OCI-LY1 (cell line): ENCODE measurements around the gene TRPV2.

Experiments
- CTCF ChIP-seq: fragments of 200-600 bp; sonication (generic), shearing (Covaris generic); IDR thresholded peaks from 2 replicates; pipeline ENCODE4 v1.5.1; 2017; ENCODE audit warnings: mild to moderate bottlenecking, antibody characterized with exemption, low read length, moderate library complexity, mixed read lengths
- EZH2 ChIP-seq: fragments of 200-600 bp; sonication (generic), shearing (Covaris generic); IDR thresholded peaks from 2 replicates; pipeline ENCODE4 v1.8.0; 2017; ENCODE audit warnings: borderline replicate concordance, mixed run types, mild to moderate bottlenecking, antibody characterized with exemption, low read length, moderate library complexity, mixed read lengths

GRCh38 chr17:16417896-16418684 lies 2.7 kb downstream of the TRPV2 start:
- TF ChIP-seq EZH2 (no peak), CTCF (no peak)
